HCT116 (cell line): Measurements from ENCODE around the gene LANCL3. TPM values are rescaled to one million over a fixed set of nuclear protein-coding genes. Genes with fewer than 3 reads are reported as not detected.

Experiments
- ATAC-seq: fragments of 200-7000 bp; cut with Tn5 transposase; 2 replicates; pipeline ENCODE4 v1.9.1; 2020; ENCODE audit warnings: mild to moderate bottlenecking, moderate library complexity
- BruUV-seq: library from RNA; stranded (reverse); fragments of 400-500 nt; replicated peaks from 2 replicates; lab custom pipeline; 2021; lab: Mats Ljungman, UMichigan
- CTCF ChIA-PET: fragments of 300-600 bp; sonication (Branson Sonifier 250); formaldehyde crosslinking; loops from one replicate; lab custom pipeline; 2021; ENCODE audit warnings: antibody characterized with exemption; lab: Charles Lee
- POLR2A ChIA-PET: fragments of 300-600, 350-600 bp; sonication (Branson Sonifier 250); formaldehyde crosslinking; loops from one replicate; lab custom pipeline; 2021; ENCODE audit warnings: antibody characterized with exemption; lab: Charles Lee
- RAD21 ChIA-PET, 2 experiments: fragments of 300-600 bp; sonication (Branson Sonifier 250); formaldehyde crosslinking; loops; one replicate each; lab custom pipeline; 2023; ENCODE audit warnings: low total read pairs in 2 of 2; ENCODE audit not compliant: uncharacterized antibody in 2 of 2, unreplicated experiment in 2 of 2, low non-redundant PET in 1 of 2; lab: Charles Lee
- DNase-seq: peaks from one replicate; pipeline ENCODE4 v3.0.0-alpha.2; 2010; ENCODE audit warnings: low read depth, low spot score
- H2AFZ ChIP-seq: fragments of 200-600 bp; shearing (Covaris generic), sonication (generic); 2 replicates; pipeline ENCODE4 v1.6.1; 2017; ENCODE audit warnings: low read depth, mixed run types, mixed read lengths, antibody characterized with exemption, low read length; ENCODE audit not compliant: poor library complexity, severe bottlenecking
- H3K27ac ChIP-seq: 2 replicates; pipeline ENCODE4 v1.5.1; 2012; ENCODE audit warnings: low read depth, low read length
- H3K27me3 ChIP-seq: fragments of 200-600 bp; sonication (generic); 2 replicates; pipeline ENCODE4 v1.6.1; 2016; ENCODE audit warnings: mixed run types, low read length, mixed read lengths; ENCODE audit not compliant: insufficient read depth
- H3K36me3 ChIP-seq, 2 experiments: fragments of 200-500 bp in 1 of 2; fragments of 200-600 bp in 1 of 2; sonication (Bioruptor generic) in 1 of 2; sonication (generic) in 1 of 2; 2 replicates each; pipeline versions ENCODE4 v1.5.1 to v1.6.1; 2014 to 2016; ENCODE audit warnings: low read length in 2 of 2, inconsistent platforms in 1 of 2, mixed read lengths in 1 of 2, mixed run types in 1 of 2; ENCODE audit not compliant: insufficient read depth in 2 of 2, control insufficient read depth in 1 of 2
- H3K4me1 ChIP-seq, 2 experiments: fragments of 200-600 bp in 1 of 2; sonication (generic) in 1 of 2; 2 replicates each; pipeline versions ENCODE4 v1.5.1 to v1.6.1; 2012 to 2017; ENCODE audit warnings: low read length in 2 of 2, inconsistent platforms in 1 of 2, mild to moderate bottlenecking in 1 of 2, mixed read lengths in 1 of 2, mixed run types in 1 of 2, moderate library complexity in 1 of 2; ENCODE audit not compliant: insufficient read depth in 2 of 2, control insufficient read depth in 1 of 2
- H3K4me2 ChIP-seq: fragments of 200-600 bp; sonication (generic); 2 replicates; pipeline ENCODE4 v1.6.1; 2017; ENCODE audit warnings: mixed run types, low read length, mixed read lengths
- H3K4me3 ChIP-seq, 2 experiments: fragments of 200-600 bp in 1 of 2; sonication (generic) in 1 of 2; replicated peaks in 1 of 2; 2 replicates each; pipeline ENCODE4 v1.5.1; 2011 to 2016; ENCODE audit warnings: low read length in 2 of 2, control low read depth in 1 of 2, low read depth in 1 of 2, mild to moderate bottlenecking in 1 of 2, mixed read lengths in 1 of 2, mixed run types in 1 of 2
- H3K79me2 ChIP-seq: fragments of 200-600 bp; sonication (generic); 2 replicates; pipeline ENCODE4 v1.6.1; 2017; ENCODE audit warnings: mild to moderate bottlenecking, mixed run types, low read length, moderate library complexity, mixed read lengths; ENCODE audit not compliant: insufficient read depth
- H3K9ac ChIP-seq: fragments of 200-600 bp; sonication (generic); 2 replicates; pipeline ENCODE4 v1.6.1; 2016; ENCODE audit warnings: low read length, mixed read lengths
- H3K9me2 ChIP-seq: fragments of 200-600 bp; sonication (generic), shearing (Covaris generic); 2 replicates; pipeline ENCODE4 v1.6.1; 2017; ENCODE audit warnings: mixed run types, mild to moderate bottlenecking, moderate library complexity; ENCODE audit not compliant: insufficient read depth
- H3K9me3 ChIP-seq, 2 experiments: fragments of 200-500 bp in 1 of 2; fragments of 200-600 bp in 1 of 2; sonication (Bioruptor generic) in 1 of 2; sonication (generic) in 1 of 2; 2 replicates each; pipeline ENCODE4 v1.6.1; 2014 to 2017; ENCODE audit warnings: low read length in 2 of 2, mixed read lengths in 2 of 2, inconsistent platforms in 1 of 2, low read depth in 1 of 2, mild to moderate bottlenecking in 1 of 2, mixed run types in 1 of 2, moderate library complexity in 1 of 2; ENCODE audit not compliant: control insufficient read depth in 1 of 2, insufficient read depth in 1 of 2
- H4K20me1 ChIP-seq: fragments of 200-600 bp; sonication (generic), shearing (Covaris generic); 2 replicates; pipeline ENCODE4 v1.6.1; 2017; ENCODE audit warnings: mixed run types, mild to moderate bottlenecking, moderate library complexity; ENCODE audit not compliant: insufficient read depth
- EZH2phosphoT487 ChIP-seq: fragments of 200-600 bp; IDR thresholded peaks from 2 replicates; pipeline ENCODE4 v1.6.1; 2018; ENCODE audit warnings: antibody characterized with exemption, borderline replicate concordance
- FOSL1 ChIP-seq: IDR thresholded peaks from 2 replicates; pipeline ENCODE4 v1.6.1; 2012; ENCODE audit warnings: low read depth
- JUND ChIP-seq: IDR thresholded peaks from 2 replicates; pipeline ENCODE4 v1.6.1; 2012
- POLR2A ChIP-seq: IDR thresholded peaks from 2 replicates; pipeline ENCODE4 v1.7.0; 2011; ENCODE audit warnings: borderline replicate concordance; ENCODE audit not compliant: insufficient read depth, insufficient read length; ENCODE audit errors: extremely low read depth
- SP1 ChIP-seq: IDR thresholded peaks from 2 replicates; pipeline ENCODE4 v1.6.1; 2012; ENCODE audit warnings: low read depth
- SRF ChIP-seq: IDR thresholded peaks from 2 replicates; pipeline ENCODE4 v1.6.1; 2012; ENCODE audit warnings: low read depth
- TCF7L2 ChIP-seq: IDR thresholded peaks from 2 replicates; pipeline ENCODE4 v1.7.0; 2011; ENCODE audit warnings: borderline replicate concordance, inconsistent platforms; ENCODE audit not compliant: insufficient read depth, insufficient read length; ENCODE audit errors: extremely low read depth
- YY1 ChIP-seq: IDR thresholded peaks from 2 replicates; pipeline ENCODE4 v1.6.1; 2011; ENCODE audit warnings: low read length, low read depth, moderate library complexity, mild to moderate bottlenecking; ENCODE audit not compliant: insufficient replicate concordance; ENCODE audit errors: extremely low read depth
- ZFX ChIP-seq: fragments of 450-650 bp; IDR thresholded peaks from 2 replicates; pipeline ENCODE4 v1.6.1; 2017
- intact Hi-C: fragments of 100-400 bp; cut with micrococcal nuclease; formaldehyde crosslinking; loops from 2 replicates; pipeline ENCODE4 v1.10.0; 2022
- total RNA-seq: library from RNA; stranded (reverse); gene quantifications from one replicate; pipeline ENCODE4 v1.2.1, GENCODE V29; 2021; ENCODE audit not compliant: unreplicated experiment
- TF ChIP-seq, protein P1 (sequence below): IDR thresholded peaks from 2 replicates; pipeline ENCODE4 v1.6.1; 2011; ENCODE audit warnings: mild to moderate bottlenecking, low read length, moderate library complexity; ENCODE audit not compliant: insufficient replicate concordance; ENCODE audit errors: extremely low read depth
- TF ChIP-seq, protein P2 (sequence below): IDR thresholded peaks from 2 replicates; pipeline ENCODE4 v1.6.1; 2012; ENCODE audit warnings: low read depth
- TF ChIP-seq, protein P3 (sequence below): IDR thresholded peaks from 2 replicates; pipeline ENCODE4 v1.6.1; 2012
- TF ChIP-seq, protein P4 (sequence below), 3 experiments: fragments of 200-600 bp in 1 of 3; sonication (generic) in 1 of 3; IDR thresholded peaks in 2 of 3; conservative IDR thresholded peaks in 1 of 3; 2 replicates each; pipeline ENCODE4 v1.5.1; 2012 to 2017; ENCODE audit warnings: low read depth in 2 of 3, low read length in 2 of 3, antibody characterized with exemption in 1 of 3, borderline replicate concordance in 1 of 3, control low read depth in 1 of 3, mild to moderate bottlenecking in 1 of 3, mixed read lengths in 1 of 3, mixed run types in 1 of 3, moderate library complexity in 1 of 3; ENCODE audit not compliant: insufficient read depth in 1 of 3

Gene LANCL3
- total RNA-seq, 1 experiment from 2014 or later = 2.4 TPM

DNA sequence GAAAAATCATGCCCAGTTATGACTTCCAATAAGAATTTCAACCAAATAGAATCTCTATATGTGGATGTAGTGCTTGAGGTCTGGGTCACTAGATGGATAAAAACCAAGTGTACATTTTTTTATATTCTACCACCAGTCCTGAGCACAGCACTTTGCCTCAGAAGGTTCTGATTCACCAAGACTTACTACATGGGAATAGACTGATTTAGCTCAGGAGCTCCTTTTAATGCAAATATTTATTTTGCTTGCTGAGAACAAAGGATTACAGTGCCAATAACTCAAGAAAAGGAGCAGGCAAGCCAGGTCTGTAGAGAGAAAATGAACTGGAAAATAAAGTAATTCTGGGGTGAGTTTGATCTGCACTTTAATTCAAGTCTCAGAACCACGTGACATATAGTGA is 107.8 kb downstream of the LANCL3 start:
- Histone ChIP-seq H2AFZ (no peak overlapping the region), H3K36me3 (no peaks in the 10 kb centered on the region), H3K27ac (no peak overlapping the region), H3K4me2 (no peak overlapping the region), H4K20me1 (no peaks in the 10 kb centered on the region), H3K4me3 (no peak overlapping the region), H3K9ac (no peak overlapping the region), H3K4me1 (peaks cover 0 to 3% of the 10 kb centered on the region in 2 experiments; a peak in 1 of 4 replicates), H3K9me3 (no peaks in the 10 kb centered on the region), H3K9me2 (no peaks in the 10 kb centered on the region), H3K79me2 (no peaks in the 10 kb centered on the region), H3K27me3 (no peaks in the 10 kb centered on the region)
- intact Hi-C loops = no loop called here
- BruUV-seq = no TSS peak
- RAD21 ChIA-PET = no interaction called here
- no peak for DNase-seq
- no peak for TF ChIP-seq TCF7L2
- no peak for TF ChIP-seq YY1
- TF ChIP-seq SRF = no peak
- TF ChIP-seq FOSL1 = no peak
- TF ChIP-seq ZFX = no peak
- no peak for TF ChIP-seq JUND
- TF ChIP-seq, protein P1, sequence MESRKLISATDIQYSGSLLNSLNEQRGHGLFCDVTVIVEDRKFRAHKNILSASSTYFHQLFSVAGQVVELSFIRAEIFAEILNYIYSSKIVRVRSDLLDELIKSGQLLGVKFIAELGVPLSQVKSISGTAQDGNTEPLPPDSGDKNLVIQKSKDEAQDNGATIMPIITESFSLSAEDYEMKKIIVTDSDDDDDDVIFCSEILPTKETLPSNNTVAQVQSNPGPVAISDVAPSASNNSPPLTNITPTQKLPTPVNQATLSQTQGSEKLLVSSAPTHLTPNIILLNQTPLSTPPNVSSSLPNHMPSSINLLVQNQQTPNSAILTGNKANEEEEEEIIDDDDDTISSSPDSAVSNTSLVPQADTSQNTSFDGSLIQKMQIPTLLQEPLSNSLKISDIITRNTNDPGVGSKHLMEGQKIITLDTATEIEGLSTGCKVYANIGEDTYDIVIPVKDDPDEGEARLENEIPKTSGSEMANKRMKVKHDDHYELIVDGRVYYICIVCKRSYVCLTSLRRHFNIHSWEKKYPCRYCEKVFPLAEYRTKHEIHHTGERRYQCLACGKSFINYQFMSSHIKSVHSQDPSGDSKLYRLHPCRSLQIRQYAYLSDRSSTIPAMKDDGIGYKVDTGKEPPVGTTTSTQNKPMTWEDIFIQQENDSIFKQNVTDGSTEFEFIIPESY = no peak
- no peak for TF ChIP-seq EZH2phosphoT487
- CTCF ChIA-PET = no interaction called here
- POLR2A ChIA-PET = no interaction called here
- no peak for ATAC-seq

DNA sequence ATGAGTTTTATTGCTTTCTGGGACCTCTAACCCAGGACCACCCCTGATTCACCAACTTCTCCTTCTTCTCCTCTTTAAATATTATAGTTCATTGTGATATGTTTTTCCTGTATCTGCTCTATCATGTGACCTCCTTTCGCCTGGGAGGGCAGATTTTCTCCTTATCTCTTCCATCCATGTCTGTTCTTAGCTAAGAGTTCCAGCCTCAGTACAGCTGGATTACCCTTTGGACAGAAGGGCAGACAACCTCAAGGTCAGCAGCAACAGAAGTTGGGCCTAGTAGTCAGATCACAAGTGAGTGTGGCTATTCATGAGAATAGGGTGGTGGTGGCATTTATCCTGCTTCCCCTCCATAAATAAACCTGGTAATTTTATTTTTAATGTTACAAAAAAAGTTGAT is 108.4 kb downstream of the LANCL3 start:
- Histone ChIP-seq H3K27ac (no peak overlapping the region), H3K9me2 (no peaks in the 10 kb centered on the region), H3K36me3 (no peaks in the 10 kb centered on the region), H3K9ac (no peak overlapping the region), H4K20me1 (no peaks in the 10 kb centered on the region), H2AFZ (no peak overlapping the region), H3K4me2 (no peak overlapping the region), H3K27me3 (no peaks in the 10 kb centered on the region), H3K9me3 (no peaks in the 10 kb centered on the region), H3K4me3 (no peak overlapping the region), H3K4me1 (peaks cover 2 to 9% of the 10 kb centered on the region in 2 experiments), H3K79me2 (no peaks in the 10 kb centered on the region)
- ChIA-PET RAD21 (no interaction called here), CTCF (no interaction called here), POLR2A (no interaction called here)
- ATAC-seq (no peak), DNase-seq (no peak)
- BruUV-seq = no TSS peak
- intact Hi-C loops = no loop called here
- TF ChIP-seq POLR2A = no peak
- TF ChIP-seq, protein P2, sequence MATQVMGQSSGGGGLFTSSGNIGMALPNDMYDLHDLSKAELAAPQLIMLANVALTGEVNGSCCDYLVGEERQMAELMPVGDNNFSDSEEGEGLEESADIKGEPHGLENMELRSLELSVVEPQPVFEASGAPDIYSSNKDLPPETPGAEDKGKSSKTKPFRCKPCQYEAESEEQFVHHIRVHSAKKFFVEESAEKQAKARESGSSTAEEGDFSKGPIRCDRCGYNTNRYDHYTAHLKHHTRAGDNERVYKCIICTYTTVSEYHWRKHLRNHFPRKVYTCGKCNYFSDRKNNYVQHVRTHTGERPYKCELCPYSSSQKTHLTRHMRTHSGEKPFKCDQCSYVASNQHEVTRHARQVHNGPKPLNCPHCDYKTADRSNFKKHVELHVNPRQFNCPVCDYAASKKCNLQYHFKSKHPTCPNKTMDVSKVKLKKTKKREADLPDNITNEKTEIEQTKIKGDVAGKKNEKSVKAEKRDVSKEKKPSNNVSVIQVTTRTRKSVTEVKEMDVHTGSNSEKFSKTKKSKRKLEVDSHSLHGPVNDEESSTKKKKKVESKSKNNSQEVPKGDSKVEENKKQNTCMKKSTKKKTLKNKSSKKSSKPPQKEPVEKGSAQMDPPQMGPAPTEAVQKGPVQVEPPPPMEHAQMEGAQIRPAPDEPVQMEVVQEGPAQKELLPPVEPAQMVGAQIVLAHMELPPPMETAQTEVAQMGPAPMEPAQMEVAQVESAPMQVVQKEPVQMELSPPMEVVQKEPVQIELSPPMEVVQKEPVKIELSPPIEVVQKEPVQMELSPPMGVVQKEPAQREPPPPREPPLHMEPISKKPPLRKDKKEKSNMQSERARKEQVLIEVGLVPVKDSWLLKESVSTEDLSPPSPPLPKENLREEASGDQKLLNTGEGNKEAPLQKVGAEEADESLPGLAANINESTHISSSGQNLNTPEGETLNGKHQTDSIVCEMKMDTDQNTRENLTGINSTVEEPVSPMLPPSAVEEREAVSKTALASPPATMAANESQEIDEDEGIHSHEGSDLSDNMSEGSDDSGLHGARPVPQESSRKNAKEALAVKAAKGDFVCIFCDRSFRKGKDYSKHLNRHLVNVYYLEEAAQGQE = no peak
- TF ChIP-seq SRF = no peak
- TF ChIP-seq, protein P3, sequence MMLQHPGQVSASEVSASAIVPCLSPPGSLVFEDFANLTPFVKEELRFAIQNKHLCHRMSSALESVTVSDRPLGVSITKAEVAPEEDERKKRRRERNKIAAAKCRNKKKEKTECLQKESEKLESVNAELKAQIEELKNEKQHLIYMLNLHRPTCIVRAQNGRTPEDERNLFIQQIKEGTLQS = no peak
- no peak for TF ChIP-seq TCF7L2
- TF ChIP-seq, protein P4, sequence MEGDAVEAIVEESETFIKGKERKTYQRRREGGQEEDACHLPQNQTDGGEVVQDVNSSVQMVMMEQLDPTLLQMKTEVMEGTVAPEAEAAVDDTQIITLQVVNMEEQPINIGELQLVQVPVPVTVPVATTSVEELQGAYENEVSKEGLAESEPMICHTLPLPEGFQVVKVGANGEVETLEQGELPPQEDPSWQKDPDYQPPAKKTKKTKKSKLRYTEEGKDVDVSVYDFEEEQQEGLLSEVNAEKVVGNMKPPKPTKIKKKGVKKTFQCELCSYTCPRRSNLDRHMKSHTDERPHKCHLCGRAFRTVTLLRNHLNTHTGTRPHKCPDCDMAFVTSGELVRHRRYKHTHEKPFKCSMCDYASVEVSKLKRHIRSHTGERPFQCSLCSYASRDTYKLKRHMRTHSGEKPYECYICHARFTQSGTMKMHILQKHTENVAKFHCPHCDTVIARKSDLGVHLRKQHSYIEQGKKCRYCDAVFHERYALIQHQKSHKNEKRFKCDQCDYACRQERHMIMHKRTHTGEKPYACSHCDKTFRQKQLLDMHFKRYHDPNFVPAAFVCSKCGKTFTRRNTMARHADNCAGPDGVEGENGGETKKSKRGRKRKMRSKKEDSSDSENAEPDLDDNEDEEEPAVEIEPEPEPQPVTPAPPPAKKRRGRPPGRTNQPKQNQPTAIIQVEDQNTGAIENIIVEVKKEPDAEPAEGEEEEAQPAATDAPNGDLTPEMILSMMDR (IDR thresholded peaks at IDR 0.05 in 2 of 3, conservative IDR thresholded peaks at IDR 0.05 in 1 of 3; ENCODE audit: borderline replicate concordance in 1 of 3, insufficient read depth in 1 of 3, low read depth in 2 of 3, low read length in 2 of 3) = no peak
- TF ChIP-seq FOSL1 = no peak
- TF ChIP-seq SP1 = no peak
